ENCODE measurements around the gene DCAF8L1. TPM values are rescaled to one million over a fixed set of nuclear protein-coding genes. Genes with fewer than 3 reads are reported as not detected.

DCAF8L1 gene
- total and polyA plus RNA-seq, 10 of the 15 experiments (the other 5 are each of a cell fraction or from before 2014, with no cell fraction given), result 0.11 TPM; not detected in 9

DNA sequence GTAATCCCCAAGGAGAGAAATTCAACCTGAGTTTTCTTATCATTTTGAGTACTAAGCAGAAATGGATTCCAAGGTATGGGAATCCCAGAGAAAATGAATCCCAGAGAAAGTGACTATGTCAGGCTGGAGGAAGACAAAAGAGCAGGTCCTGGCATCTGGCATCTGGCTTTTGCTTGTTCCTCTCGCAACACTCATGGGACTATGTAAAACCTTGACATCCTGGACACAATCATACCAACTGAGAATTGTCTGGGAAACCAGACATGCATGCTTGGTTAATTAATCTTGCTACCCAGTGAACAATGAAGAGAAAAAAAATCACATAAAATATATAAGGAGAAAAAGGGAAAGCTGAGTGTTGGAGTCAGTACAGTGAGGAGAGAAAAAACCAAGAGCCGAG, 12.9 kb downstream of the DCAF8L1 start (continued):
- TF ChIP-seq E2F8 (IDR thresholded peaks at IDR 0.05; ENCODE audit: low read depth, partially characterized antibody), result no peak

DNA sequence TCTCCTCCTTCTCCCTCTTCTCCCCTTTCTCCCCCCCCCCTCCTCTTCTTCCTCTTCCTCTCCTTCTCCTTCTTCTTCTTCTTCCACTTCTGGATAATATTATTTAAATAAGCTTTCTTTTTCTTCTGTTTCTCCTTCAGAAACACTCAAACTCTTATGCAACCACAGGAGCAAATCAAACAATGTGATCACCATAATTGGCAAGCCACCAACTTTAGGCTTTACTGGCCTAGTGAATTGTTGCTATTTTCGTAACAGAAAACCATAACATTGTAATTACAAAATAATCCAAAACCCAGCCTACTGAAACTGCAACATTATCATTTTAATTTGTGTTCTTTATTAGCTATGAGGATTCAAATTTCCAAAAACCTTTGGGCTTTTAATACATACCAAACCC, 14.3 kb downstream of the DCAF8L1 start:
- in situ Hi-C loops (cut with MboI) (no loop called here), intact Hi-C loops (cut with micrococcal nuclease; ENCODE audit: unreplicated experiment) (no loop called here)
- Histone ChIP-seq H3K27ac (ENCODE audit: control insufficient read depth, insufficient read depth) (no peak overlapping the region), H4K20me1 (ENCODE audit: control insufficient read depth, insufficient read depth) (no peaks in the 10 kb centered on the region), H3K4me3 (no peak overlapping the region), H2AFZ (ENCODE audit: control insufficient read depth, low read depth, low read length) (no peak overlapping the region), H3K79me2 (ENCODE audit: control insufficient read depth, insufficient read depth, low read length) (no peaks in the 10 kb centered on the region), H3K4me1 (ENCODE audit: control insufficient read depth, insufficient read depth, low read length) (no peaks in the 10 kb centered on the region), H3K27me3 (replicated peaks in 1 of 2; ENCODE audit: control insufficient read depth in 2 of 2, insufficient read depth in 2 of 2, low read length in 1 of 2) (no peaks in the 10 kb centered on the region), H3K36me3 (ENCODE audit: control insufficient read depth in 2 of 2, insufficient read depth in 2 of 2, low read length in 1 of 2) (no peaks in the 10 kb centered on the region), H3K9me3 (replicated peaks; ENCODE audit: control insufficient read depth, insufficient read depth, low read length) (no peaks in the 10 kb centered on the region), H3K9ac (ENCODE audit: control insufficient read depth, insufficient read depth, low read length) (no peak overlapping the region), H3K4me2 (ENCODE audit: control insufficient read depth, insufficient read depth) (no peak overlapping the region)
- SMC1A ChIA-PET (ENCODE audit: uncharacterized antibody, unreplicated experiment), result interaction anchor here (1.2 to 1.5 kb wide), 3 partner anchors 9 to 20 kb away, joined by 3 to 4 read pairs (median 3); no protein-coding TSS in a partner anchor
- RAD21 ChIA-PET (ENCODE audit: unreplicated experiment), result interaction anchor here (0.6 kb wide), 1 partner anchor 288 kb away, joined by 4 read pairs; no protein-coding TSS in a partner anchor
- CTCF ChIA-PET, result interaction anchor here (0.9 to 1.1 kb wide), 3 partner anchors 9 to 32 kb away, joined by 3 to 4 read pairs (median 3); no protein-coding TSS in a partner anchor
- DNase-seq (ENCODE audit: low read depth, low spot score) (no peak), ATAC-seq (no peak), FAIRE-seq (no peak)
- 0% methylated on average over 1 of the region's 1 CpG for WGBS (ENCODE audit: insufficient coverage, insufficient replicate concordance, low lambda C conversion rate, missing lambda C conversion rate)
- no TSS peak for BruUV-seq (replicated peaks)
- POLR2A ChIA-PET, result interaction anchor here (0.5 to 0.6 kb wide), 2 partner anchors 36 to 186 kb away, joined by 3 to 6 read pairs; no protein-coding TSS in a partner anchor
- TF ChIP-seq HDAC6 (IDR thresholded peaks at IDR 0.05; ENCODE audit: unreplicated experiment) (no peak), HCFC1 (IDR thresholded peaks at IDR 0.05; ENCODE audit: low read length) (no peak), SREBF1 (IDR thresholded peaks at IDR 0.05; ENCODE audit: low read length) (no peak), ESRRA (IDR thresholded peaks at IDR 0.05; ENCODE audit: low read length) (no peak), SMC3 (IDR thresholded peaks at IDR 0.05; ENCODE audit: borderline replicate concordance, low read length) (no peak), POLR2AphosphoS5 (IDR thresholded peaks at IDR 0.05; ENCODE audit: low read length) (no peak), YY1 (IDR thresholded peaks at IDR 0.05; ENCODE audit: low read depth, low read length) (no peak), EZH2 (IDR thresholded peaks at IDR 0.05; ENCODE audit: borderline replicate concordance, control insufficient read depth, low read depth, low read length) (no peak)

Measured in GM12878 (cell line).